NCI-H187 (cell line): Measurements from ENCODE around the gene CEP63.
"Not testable (repeated sequence)": the region's sequence is repeated elsewhere in the genome, so short reads cannot be mapped to it uniquely, and the experiment has no call there.

ENCODE experiments used
- DNase-seq, 2 experiments: peaks; one replicate each; lab custom pipeline; 2025; lab: John Stamatoyannopoulos, UW

The CEP63 gene

DNA sequence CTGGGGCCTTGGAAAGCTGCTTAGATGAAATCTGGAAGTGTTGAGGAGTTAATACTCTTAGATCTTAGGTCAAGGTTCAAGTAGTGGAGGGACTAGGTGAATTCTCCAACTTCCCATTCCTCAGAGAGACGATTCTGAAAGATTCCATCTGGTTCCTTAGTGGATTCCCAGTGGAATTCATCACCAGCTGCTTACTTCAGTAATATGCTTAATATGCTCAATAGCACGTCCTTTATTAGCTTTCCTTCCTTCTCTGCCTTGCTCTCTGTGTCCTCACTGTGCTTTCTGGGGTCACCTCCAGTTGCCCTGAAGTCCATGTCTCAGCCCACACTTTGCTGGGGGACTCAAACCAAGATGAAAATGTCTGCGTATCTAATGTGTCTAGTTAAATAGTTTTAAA is 31.0 kb downstream of the CEP63 start:
- DNase-seq = no peak

DNA sequence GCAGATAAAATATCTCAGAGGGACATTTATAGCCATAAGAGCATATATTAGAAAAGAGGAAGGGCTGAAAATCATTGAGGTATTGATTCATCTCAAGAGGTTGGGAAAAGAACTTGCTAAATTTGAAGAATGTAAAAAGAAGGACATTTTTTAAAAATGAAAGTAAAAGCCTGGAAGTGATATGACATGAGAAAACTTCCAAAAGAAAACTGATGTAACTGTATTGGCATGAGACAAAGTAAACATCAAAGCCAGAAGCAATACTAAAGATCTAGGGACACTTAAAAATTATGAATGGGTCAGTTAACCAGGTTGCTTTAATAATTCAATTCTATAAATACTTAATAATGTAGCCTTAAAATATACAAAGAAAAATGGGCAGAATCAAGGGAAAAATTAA is 31.9 kb downstream of the CEP63 start:
- DNase-seq = no peak

DNA sequence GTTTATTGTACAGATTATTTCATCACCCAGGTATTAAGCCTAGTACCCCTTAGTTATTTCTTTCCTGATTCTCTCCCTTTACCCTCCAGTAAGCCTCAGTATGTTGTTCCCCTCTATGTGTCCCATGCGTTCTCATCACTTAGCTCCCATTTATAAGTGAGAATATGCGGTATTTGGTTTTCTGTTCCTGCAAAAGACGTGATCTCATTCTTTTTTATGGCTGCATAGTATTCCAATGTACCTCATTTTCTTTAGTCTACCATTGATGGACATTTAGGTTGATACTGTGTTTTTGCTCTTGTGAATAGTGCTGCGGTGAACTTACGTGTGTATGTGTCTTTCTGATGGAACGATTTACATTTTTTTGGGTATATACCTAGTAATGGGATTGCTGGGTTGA is 36.7 kb downstream of the CEP63 start:
- DNase-seq = no peak

DNA sequence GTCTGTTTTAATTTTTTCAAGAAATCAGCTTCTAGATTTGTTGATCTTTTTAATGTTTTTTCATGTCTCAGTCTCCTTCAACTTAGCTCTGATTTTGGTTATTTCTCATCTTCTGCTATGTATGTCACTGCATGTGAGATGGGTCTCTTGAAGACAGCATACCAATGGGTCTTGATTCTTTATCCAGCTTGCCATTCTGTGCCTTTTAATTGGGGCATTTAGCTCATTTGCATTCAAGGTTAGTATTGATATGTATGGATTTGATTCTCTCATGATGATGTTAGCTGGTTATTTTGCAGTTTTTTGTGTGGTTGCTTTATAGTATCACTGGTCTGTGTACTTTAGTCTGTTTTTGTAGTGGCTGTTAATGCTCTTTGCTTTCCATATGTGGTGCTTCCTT is 39.4 kb downstream of the CEP63 start:
- no peak for DNase-seq

DNA sequence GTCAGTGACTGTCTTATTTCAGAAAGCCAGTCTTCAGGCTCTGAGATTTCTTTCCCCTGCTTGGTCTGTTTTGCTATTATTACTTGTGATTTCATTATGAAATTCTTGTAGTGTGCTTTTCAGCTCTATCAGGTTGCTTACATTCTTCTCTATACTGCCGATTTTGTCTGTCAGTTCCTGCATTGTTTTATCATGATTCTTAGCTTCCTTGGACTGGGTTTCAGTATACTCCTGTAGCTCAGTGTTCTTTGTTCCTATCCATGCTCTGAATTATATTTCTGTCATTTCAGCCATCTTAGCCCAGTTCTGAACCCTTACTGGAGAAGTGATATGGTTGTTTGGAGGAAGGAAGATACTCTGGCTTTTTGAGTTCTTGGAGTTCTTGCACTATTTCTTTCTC is 40.5 kb downstream of the CEP63 start:
- no peak for DNase-seq

DNA sequence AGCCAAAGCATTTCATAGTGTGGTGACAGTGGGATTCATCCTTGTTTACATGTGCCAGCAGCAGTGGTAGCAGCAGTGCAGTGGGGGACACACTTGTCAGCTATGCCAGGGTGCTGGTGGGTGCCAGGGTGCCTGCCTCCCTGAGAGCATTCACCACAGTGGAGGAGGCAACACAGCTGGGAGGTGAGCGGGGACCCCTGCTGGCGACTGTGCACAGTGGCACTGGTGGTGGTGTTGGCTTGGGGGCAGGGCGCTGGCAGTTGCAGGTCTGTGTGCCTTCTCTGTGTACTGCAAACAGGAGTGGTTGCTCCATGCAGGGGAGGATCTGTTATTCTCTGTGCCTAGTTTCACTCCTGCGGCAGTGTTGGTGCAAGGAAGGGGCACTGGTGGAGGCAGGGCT is 41.2 kb downstream of the CEP63 start:
- no peak for DNase-seq

DNA sequence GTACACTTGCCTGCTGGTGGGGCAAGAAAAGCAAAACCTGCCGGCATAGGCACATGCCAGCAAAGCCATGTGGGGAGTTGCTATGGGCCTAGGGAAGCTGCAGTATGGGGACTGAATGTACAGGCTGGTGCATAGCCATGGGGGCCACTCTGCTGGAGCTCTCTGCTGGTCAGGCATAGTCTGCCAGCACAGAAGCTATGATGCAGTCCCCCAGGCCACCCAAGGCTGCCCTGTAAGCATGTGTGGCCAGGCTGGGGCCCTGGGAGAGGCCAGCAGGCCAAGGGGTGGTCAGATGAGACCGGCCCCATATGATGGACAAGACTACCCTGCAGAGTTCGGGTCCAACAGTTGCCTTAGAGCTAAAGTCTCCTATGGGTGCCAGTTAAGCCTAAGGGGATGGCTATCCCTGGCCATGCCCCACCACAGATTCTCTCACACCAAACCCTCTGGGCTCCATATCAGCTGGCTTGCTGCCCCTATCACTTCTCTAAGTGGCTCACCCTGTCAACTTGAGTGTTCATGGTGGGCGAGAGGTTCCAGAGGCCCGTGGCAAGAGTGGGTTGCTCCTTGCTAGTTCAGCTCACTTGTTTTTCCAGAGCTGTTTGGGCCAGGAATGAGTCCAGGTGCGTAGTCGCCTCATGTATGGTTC is 41.8 kb downstream of the CEP63 start:
- DNase-seq = no peak

DNA sequence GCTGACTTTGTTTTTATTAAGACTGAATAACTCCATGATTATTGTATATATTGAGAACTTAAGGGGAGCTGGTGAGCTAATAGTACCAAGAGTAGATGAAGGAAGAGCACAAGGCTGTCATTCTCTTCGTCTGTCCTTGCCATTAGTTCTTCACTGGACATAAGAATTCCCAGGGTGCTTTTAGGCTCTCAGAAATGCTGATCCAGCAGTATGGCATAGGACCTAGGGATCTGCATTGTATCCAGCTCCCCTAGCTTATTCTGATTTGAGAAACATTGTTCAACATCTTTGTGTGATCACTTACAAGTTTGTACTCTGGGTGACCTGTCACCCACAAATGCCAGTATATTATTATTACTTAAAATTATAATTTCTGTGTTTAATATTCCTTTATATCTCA is 47.6 kb downstream of the CEP63 start:
- DNase-seq = no peak

DNA sequence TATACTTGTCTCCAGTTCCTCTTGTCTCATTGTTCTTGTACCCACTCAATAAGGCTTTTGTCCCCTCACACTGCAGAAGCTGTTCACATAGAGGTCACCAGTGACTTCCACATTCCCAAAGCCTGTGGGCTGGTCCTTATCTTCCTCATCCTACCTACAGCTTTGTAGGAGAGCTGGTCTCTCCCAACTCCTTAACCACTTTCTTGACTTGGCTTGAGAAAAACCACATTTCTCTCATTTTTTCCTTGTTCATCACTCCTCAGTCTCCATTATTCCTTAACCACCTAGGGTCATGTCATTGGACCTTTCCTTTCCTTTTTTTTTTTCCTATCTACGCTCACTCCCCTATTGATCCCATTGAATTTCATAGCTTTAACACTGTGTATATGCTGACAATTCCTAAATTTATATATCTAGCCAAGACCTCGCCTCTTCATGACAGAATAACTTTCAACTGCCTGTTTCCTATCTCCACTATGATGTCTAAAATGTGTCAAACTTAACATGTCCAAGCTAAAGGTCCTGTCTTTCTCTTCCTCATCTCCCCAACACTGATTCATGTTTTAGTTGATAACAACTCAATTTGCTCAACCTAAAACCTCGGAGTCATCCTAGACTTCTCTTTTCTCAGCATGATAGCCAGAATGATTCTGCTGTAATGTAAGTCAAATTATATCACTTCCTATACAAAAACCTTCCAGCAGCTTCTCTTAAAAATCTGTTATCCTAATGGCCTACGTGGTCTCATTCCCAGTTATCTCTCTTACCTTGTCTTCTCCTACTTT is 49.5 kb downstream of the CEP63 start:
- no peak for DNase-seq

DNA sequence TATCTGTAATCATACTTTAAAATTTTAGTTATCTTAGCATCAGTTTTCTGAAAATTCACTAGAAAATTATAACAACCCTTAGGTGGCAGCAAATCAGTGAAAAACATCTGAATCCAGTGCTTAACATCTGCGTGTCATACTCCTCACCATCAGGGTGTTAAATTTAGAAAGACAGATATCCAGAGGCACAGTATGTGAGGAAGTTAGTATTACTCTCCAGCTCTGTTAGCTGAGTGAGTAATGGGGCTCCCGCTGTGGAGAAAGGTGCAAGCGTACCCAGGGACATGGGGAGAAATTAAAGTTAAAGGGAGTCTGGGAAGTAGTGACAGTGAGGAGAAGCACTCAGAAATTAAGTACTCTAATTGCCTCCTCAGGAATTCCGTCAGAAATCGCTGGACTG is 50.9 kb downstream of the CEP63 start:
- no peak for DNase-seq

DNA sequence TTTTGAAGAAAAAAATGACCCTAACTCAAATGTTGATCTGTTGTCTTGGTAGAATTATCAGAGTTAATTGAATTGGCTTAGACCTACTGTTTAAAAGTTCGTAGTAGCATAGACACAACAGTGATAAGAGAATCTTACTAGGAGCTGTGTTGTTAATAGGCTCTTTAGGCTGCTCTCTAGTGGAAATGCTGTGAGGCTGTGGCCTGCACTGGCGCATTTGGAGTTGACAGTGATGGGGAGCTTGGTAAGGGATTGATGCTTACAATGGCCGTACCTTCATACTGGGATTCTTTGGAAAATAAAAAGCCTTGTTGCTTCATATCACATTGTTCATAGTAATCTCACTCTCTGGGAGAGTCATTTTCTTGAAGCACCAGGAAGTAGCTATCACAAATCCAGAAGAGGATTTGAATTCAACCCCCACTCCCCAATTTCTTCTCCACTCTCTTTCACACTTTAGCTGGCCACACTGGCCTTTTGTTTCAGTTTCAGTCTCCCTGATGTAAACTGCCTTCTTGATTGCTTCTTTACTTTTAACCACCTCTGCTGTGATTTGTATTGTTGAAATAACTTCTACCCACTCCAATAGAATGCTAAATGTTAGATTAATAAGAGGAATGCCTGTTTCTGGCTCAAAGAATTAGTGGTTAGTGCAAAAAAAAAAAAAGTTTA is 56.6 kb downstream of the CEP63 start:
- DNase-seq = no peak

DNA sequence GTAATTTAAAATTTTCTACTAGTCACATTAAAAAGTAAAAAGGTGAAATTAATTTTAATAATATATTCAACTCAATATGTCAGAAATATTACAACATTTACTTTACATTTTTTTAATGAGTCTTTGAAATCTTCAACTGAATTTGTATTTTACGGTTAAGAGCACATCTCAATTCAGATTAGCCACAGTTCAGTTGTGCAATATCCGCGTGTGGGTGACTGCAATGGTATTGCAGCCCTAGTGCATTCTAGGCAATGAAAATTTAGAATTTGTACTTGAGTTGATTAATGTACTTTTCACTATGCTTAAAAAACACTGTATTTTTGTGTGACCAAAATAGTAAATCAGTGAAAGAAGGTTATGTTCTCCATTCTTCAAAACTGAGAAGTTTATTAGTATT is 57.3 kb downstream of the CEP63 start:
- DNase-seq = no peak

DNA sequence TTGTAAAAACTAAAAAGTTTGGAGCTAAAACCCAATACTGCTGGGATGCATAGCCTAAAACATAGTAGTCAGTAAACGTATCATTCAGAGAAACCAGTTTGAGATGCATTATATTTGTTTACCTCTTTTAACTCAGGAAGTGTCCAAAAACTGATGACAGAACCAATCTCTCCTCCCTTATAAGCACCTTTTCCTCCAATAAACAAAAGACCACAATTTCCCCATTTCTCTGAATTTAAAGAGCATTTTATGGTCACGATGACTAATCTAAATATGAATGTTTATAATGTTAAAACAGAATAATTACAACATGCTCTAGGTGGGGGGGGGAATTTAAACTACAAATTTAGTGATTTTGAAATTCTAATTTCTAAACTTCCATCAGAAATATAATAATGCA is 58.5 kb downstream of the CEP63 start:
- DNase-seq = no peak

DNA sequence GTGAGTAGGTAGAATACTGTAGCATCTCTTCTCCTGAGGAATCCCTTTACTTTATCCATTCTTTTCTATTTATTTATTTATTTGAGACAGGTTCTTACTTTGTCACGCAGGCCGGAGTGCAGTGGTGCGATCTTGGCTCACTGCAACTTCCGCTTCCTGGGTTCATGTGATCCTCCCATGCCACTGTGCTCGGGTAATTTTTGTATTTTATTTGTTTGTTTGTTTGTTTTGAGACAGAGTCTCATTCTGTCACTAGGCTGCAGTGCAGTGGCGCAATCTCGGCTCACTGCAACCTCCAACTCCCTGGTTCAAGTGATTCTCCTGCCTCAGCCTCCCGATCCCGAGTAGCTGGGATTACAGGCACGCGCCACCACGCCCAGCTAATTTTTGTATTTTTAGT is 58.9 kb downstream of the CEP63 start:
- not testable (repeated sequence) for DNase-seq

DNA sequence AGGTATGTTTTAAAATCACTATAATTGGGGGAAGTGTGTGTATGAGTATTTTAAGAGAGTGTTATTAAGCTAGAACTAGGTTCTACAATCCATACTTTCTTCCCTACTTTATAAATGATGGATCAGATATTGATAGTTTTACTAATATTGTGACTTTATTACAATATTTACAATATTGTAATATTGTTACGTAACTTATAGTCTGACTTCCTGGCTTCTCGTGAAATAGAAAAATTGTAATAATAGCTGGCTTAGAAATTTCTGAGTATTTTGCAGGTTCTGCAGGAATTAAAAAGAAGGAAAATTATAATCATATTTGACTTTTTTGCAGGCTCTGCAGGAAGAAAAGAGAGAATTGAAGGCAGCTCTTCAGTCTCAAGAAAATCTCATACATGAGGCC is 60.0 kb downstream of the CEP63 start:
- no peak for DNase-seq

DNA sequence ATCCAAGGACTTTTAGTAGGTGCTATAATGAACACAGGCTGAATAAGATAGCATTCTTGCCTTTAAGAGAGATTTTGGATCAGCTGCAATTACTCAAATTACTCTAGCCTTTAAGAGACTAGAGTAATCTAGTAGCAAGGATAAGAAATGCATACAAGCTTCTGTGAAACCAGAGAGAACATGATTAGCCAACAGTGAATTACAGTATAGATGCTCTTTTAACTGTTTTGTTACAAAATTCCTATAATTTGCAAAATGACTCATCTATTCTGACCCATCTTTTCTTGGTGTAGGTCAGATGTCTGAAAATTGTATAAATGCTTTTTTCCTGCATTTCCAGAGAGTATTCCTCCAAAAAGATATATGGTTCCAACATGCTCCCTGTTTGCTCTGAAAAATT is 66.9 kb downstream of the CEP63 start:
- DNase-seq = no peak

DNA sequence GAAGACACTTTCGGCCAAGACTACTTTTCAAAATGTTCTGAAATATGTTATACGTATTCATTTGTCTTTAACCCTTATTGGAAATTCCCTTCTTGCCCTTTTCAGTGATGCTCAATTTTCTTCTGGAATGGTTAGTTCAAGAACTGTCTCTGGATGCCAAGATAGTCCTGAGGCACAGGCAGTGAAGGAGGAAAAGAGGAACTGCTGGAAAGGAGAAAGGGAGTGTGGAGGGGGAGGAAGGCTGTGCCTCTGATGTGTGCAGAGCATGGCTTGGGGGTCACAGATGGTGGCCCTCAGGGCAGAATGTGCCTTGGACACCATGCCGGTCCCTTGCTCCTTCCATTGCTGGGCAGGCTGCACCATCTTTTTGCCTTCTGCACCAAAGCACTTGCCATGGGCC is 73.7 kb downstream of the CEP63 start:
- no peak for DNase-seq

DNA sequence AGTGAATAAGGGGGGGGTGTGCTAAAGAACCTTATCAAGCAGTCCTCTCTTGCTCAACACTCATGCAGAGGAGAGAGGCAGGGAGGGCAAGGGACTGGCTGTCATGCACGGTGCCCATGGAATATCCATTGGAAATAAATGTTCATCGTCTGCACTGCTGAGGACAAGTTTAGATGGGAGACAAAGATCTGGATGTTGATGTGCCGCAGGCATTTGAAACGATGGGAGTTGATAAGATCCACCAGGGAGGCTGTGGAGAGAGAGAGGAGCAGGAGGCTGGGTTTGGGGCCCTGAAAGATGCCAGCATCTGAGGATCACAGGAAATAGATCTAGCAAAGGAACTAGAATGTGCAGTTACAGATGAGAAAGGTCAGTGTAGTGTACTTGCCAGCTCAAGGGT is 76.2 kb downstream of the CEP63 start:
- no peak for DNase-seq

DNA sequence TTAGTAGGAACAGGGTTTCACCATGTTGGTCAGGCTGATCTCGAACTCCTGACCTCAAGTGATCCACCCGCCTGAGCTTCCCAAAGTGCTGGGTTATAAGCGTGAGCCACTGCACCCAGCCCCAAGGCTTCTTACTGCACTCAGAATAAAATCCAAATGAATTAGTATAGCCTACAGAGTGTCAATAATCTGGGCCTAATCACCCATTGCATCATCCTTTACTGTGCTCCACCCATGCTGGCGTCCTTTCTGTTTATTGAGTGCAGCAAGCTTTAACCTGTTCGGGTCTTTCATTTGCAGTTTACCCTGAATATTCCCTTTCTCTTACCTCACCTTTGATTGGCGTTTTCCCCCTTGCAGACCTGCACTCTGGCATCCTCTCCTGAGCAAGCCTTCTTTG is 77.7 kb downstream of the CEP63 start:
- DNase-seq = no peak

DNA sequence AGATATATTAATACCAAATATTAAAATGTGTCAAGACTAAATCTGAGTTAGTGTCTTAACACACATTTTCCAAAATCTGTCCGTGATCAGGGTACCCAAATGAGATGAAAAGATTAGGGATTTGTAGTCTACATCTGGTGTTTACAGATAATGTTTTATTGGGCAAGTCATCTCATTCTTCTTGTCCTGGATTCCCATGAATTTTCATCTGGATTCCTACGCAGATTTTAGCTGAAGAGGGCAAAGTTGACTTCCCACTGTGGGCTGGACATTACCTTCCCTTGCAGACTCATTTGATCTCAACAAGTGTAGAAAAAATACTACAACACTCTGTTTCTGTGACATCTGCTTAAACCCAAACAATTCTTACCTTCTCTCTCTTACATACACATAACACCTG is 79.1 kb downstream of the CEP63 start:
- DNase-seq = no peak

DNA sequence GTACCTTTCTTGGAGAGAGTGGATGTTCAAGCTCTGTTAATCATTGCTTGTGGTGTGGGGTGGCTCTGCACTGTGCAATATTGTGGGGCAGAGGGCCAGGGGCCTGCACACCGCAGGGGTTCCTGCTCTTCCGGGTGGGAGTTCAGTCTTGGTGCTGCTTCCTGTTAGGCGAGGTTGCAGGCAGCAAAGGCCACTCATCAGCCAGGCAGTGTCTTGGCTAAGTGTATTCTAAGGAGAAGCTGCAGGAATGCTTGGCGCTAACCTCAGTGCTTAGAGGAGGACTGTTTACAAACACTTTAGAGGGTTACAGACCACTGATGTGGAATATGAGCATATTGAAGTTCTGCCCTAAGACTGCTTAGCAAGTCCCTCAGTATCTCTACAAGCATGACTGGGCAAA is 81.7 kb downstream of the CEP63 start:
- no peak for DNase-seq

DNA sequence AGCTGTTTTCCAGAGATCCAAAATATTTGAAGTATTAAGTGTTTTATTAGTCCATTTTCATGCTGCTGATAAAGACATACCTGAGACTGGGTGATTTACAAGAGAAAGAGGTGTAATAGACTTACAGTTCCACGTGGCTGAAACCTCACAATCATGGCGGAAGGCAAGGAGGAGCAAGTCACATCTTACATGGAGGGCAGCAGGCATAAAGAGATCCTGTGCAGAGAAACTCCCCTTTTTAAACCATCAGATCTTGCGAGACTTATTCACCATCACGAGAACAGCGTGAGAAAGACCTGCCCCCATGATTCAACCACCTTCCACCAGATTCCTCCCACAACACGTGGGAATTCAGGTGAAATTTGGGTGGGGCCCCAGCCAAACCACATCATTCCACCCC is 82.9 kb downstream of the CEP63 start:
- DNase-seq = no peak

DNA sequence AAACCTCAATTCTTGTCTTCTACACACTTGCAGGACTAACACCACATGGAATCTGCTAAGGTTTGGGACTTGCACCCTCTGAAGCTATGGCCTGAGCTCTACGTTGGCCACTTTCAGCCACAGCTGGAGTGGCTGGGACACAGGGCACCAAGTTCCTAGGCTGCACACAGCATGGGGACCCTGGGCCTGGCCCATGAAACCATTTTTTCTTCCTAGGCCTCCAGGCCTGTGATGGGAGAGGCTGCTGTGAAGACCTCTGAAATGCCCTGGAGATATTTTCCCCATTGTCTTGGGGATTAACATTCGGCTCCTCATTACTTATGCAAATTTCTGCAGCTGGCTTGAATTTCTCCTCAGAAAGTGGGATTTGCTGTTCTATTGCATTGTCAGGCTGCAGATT is 84.0 kb downstream of the CEP63 start:
- DNase-seq = not testable (repeated sequence)
